B cell (primary cell): ENCODE measurements around the gene AUTS2. TPM values are rescaled to one million over a fixed set of nuclear protein-coding genes. Genes with fewer than 3 reads are reported as not detected.

Experiments
- ATAC-seq: fragments of 200-7000 bp; cut with Tn5 transposase; one replicate; pipeline ENCODE4 v1.10.0; 2021; ENCODE audit warnings: low read depth, mild to moderate bottlenecking, moderate number of reproducible peaks, moderate library complexity
- CTCF ChIA-PET: fragments of 350-600 bp; sonication (Branson Sonifier 250); formaldehyde crosslinking; loops from one replicate; lab custom pipeline; 2021; ENCODE audit warnings: antibody characterized with exemption, inconsistent platforms; lab: Charles Lee
- POLR2A ChIA-PET: fragments of 350-600 bp; sonication (Branson Sonifier 250); formaldehyde crosslinking; loops from one replicate; lab custom pipeline; 2021; ENCODE audit warnings: antibody characterized with exemption; lab: Charles Lee
- DNase-seq: peaks from one replicate; pipeline ENCODE4 v3.0.0; 2013
- H2AFZ ChIP-seq: 2 replicates; pipeline ENCODE4 v1.6.1; 2012; ENCODE audit warnings: mild to moderate bottlenecking, low read depth, low read length; ENCODE audit not compliant: insufficient read depth, poor library complexity, severe bottlenecking
- H3K27ac ChIP-seq, 2 donors: 1 replicate in 1 of 2; 2 replicates in 1 of 2; pipeline ENCODE4 v1.5.1; 2012 to 2013; ENCODE audit warnings: low read length in 2 of 2, mild to moderate bottlenecking in 2 of 2, moderate library complexity in 1 of 2
- H3K27me3 ChIP-seq, 4 experiments: fragments of 200-600 bp in 1 of 4; sonication (generic) in 1 of 4; replicated peaks in 1 of 4; 1 replicate in 2 of 4; 2 replicates in 2 of 4; pipeline versions ENCODE4 v1.6.1 to v1.7.0; 2013 to 2016; ENCODE audit warnings: low read length in 3 of 4, mild to moderate bottlenecking in 2 of 4, mixed read lengths in 1 of 4, moderate library complexity in 1 of 4; ENCODE audit not compliant: insufficient read depth in 4 of 4, control insufficient read depth in 3 of 4; ENCODE audit errors: control extremely low read depth in 1 of 4
- H3K36me3 ChIP-seq, 2 experiments: replicated peaks in 1 of 2; 1 replicate in 1 of 2; 2 replicates in 1 of 2; pipeline versions ENCODE4 v1.6.1 to v1.7.1; 2013; ENCODE audit warnings: low read length in 1 of 2; ENCODE audit not compliant: insufficient read depth in 2 of 2, control insufficient read depth in 1 of 2; ENCODE audit errors: control extremely low read depth in 1 of 2, extremely low read depth in 1 of 2
- H3K4me1 ChIP-seq, 2 donors: fragments of 200-600 bp in 1 of 2; sonication (generic) in 1 of 2; 1 replicate in 1 of 2; 2 replicates in 1 of 2; pipeline versions ENCODE4 v1.5.1 to v1.6.1; 2013 to 2017; ENCODE audit warnings: low read length in 2 of 2; ENCODE audit not compliant: control insufficient read depth in 2 of 2, insufficient read depth in 2 of 2
- H3K4me2 ChIP-seq: replicated peaks from 2 replicates; pipeline ENCODE3; 2012; ENCODE audit warnings: mild to moderate bottlenecking, low read depth, low read length; ENCODE audit not compliant: poor library complexity, severe bottlenecking
- H3K4me3 ChIP-seq, 5 experiments: fragments of 200-600 bp in 1 of 5; sonication (generic) in 1 of 5; 1 replicate in 3 of 5; 2 replicates in 2 of 5; pipeline versions ENCODE4 v1.5.1 to v1.7.0; 2011 to 2016; ENCODE audit warnings: low read length in 4 of 5, mild to moderate bottlenecking in 4 of 5, low read depth in 2 of 5, control low read depth in 1 of 5, moderate library complexity in 1 of 5; ENCODE audit not compliant: insufficient read depth in 1 of 5; ENCODE audit errors: control extremely low read depth in 1 of 5, extremely low read depth in 1 of 5
- H3K79me2 ChIP-seq: fragments of 200-600 bp; sonication (generic); one replicate; pipeline ENCODE4 v1.6.0; 2016; ENCODE audit warnings: low read length; ENCODE audit not compliant: control insufficient read depth, insufficient read depth
- H3K9ac ChIP-seq: fragments of 200-600 bp; sonication (generic); 2 replicates; pipeline ENCODE4 v1.6.1; 2017; ENCODE audit warnings: mild to moderate bottlenecking, low read length, moderate library complexity
- H3K9me3 ChIP-seq, 3 donors: one replicate each; pipeline versions ENCODE4 v1.6.1 to v1.7.1; 2013; ENCODE audit warnings: low read length in 2 of 3; ENCODE audit not compliant: control insufficient read depth in 2 of 3, insufficient read depth in 1 of 3; ENCODE audit errors: control extremely low read depth in 1 of 3
- H4K20me1 ChIP-seq: 2 replicates; pipeline ENCODE4 v1.6.0; 2012; ENCODE audit warnings: mild to moderate bottlenecking, low read length; ENCODE audit not compliant: insufficient read depth, control insufficient read depth, poor library complexity, severe bottlenecking
- H3K27ac Mint-ChIP-seq: one replicate; pipeline ENCODE4 v1.8.0; 2021; ENCODE audit warnings: mixed read lengths
- H3K27me3 Mint-ChIP-seq: one replicate; pipeline ENCODE4 v1.8.0; 2021; ENCODE audit warnings: mixed read lengths
- H3K4me1 Mint-ChIP-seq: one replicate; pipeline ENCODE4 v1.8.0; 2021; ENCODE audit warnings: mixed read lengths
- H3K4me3 Mint-ChIP-seq: one replicate; pipeline ENCODE4 v1.8.0; 2021; ENCODE audit warnings: mixed read lengths
- H3K9me3 Mint-ChIP-seq: one replicate; pipeline ENCODE4 v1.8.0; 2022; ENCODE audit warnings: mixed read lengths; ENCODE audit not compliant: insufficient read depth
- CTCF ChIP-seq: fragments of 200-600 bp; IDR thresholded peaks from one replicate; pipeline ENCODE4 v1.8.0; 2022; ENCODE audit warnings: antibody characterized with exemption, mild to moderate bottlenecking
- EZH2 ChIP-seq: IDR thresholded peaks from 2 replicates; pipeline ENCODE4 v1.6.1; 2012; ENCODE audit warnings: borderline replicate concordance, low read depth, mild to moderate bottlenecking, moderate library complexity, low read length; ENCODE audit not compliant: insufficient read depth, poor library complexity, severe bottlenecking
- WGBS: methylation state at CpG from one replicate; pipeline ENCODE4 v1.1.5; 2013; ENCODE audit warnings: missing lambda C conversion rate; ENCODE audit not compliant: insufficient coverage; 5-methylcytosine and 5-hydroxymethylcytosine counted together
- intact Hi-C: fragments of 100-400 bp; cut with micrococcal nuclease; formaldehyde crosslinking; loops from one replicate; pipeline ENCODE4 v1.10.0; 2022
- polyA plus RNA-seq: library from polyadenylated mRNA; depleted of rRNA; stranded (reverse); fragments of >200 nt; gene quantifications from 2 replicates; pipeline ENCODE4 v1.2.3, GENCODE V29; 2012
- total RNA-seq, 2 donors: library from RNA; stranded (reverse); fragments of 120-200 nt in 1 of 2; gene quantifications; 1 replicate in 1 of 2; 2 replicates in 1 of 2; pipeline versions ENCODE4 v1.2.3 to v1.2.4, GENCODE V29; 2013 to 2022

The AUTS2 gene
- total and polyA plus RNA-seq, 2 donors (not counting 1 experiment from before 2014, with no cell fraction given) = 22.3 to 35.0 TPM

- Histone ChIP-seq H3K79me2 (no peaks in the 10 kb centered on the region), H3K9ac (no peak overlapping the region), H3K4me3 (no peak overlapping the region), H4K20me1 (no peaks in the 10 kb centered on the region), H3K9me3 (no peaks in the 10 kb centered on the region), H3K4me1 (no peaks in the 10 kb centered on the region), H3K4me2 (no peak overlapping the region), H2AFZ (no peak overlapping the region), H3K27me3 (no peaks in the 10 kb centered on the region), H3K36me3 (no peaks in the 10 kb centered on the region), H3K27ac (no peak overlapping the region)
- Mint-ChIP-seq H3K4me3 (no peak overlapping the region), H3K27ac (no peak overlapping the region), H3K27me3 (no peaks in the 10 kb centered on the region), H3K9me3 (no peaks in the 10 kb centered on the region), H3K4me1 (no peaks in the 10 kb centered on the region)
- intact Hi-C loops = no loop called here
- ATAC-seq (no peak), DNase-seq (no peak)
- CTCF ChIA-PET = no interaction called here
- WGBS = 95% methylated on average over 4 of the region's 4 CpGs
- POLR2A ChIA-PET = no interaction called here
- TF ChIP-seq CTCF (no peak), EZH2 (no peak)
These were observed 788.9 kb downstream of the AUTS2 start for GRCh38 chr7:70387217-70387616.

GRCh38 chr7:70389531-70390151, 791.4 kb downstream of the AUTS2 start:
- no peak overlapping the region for H3K4me3 Mint-ChIP-seq
- Histone ChIP-seq H4K20me1 (no peaks in the 10 kb centered on the region), H3K9ac (no peak overlapping the region), H3K4me3 (no peak overlapping the region), H3K79me2 (no peaks in the 10 kb centered on the region), H3K27me3 (no peaks in the 10 kb centered on the region), H3K4me1 (no peaks in the 10 kb centered on the region), H3K9me3 (no peaks in the 10 kb centered on the region), H3K27ac (no peak overlapping the region), H2AFZ (no peak overlapping the region), H3K36me3 (no peaks in the 10 kb centered on the region), H3K4me2 (no peak overlapping the region)
- intact Hi-C loops = no loop called here
- POLR2A ChIA-PET = no interaction called here
- H3K9me3 Mint-ChIP-seq = no peaks in the 10 kb centered on the region
- no peak for ATAC-seq
- WGBS = 80% methylated on average over 1 of the region's 4 CpGs
- no peak overlapping the region for H3K27ac Mint-ChIP-seq
- CTCF ChIA-PET = no interaction called here
- TF ChIP-seq EZH2 = no peak
- TF ChIP-seq CTCF = no peak
- H3K27me3 Mint-ChIP-seq = no peaks in the 10 kb centered on the region
- no peak for DNase-seq
- no peaks in the 10 kb centered on the region for H3K4me1 Mint-ChIP-seq
